NB4 (cell line): Measurements from ENCODE around the gene SLC34A1.

Source experiments
- DNase-seq: peaks from one replicate; pipeline ENCODE4 v3.0.0; 2010; ENCODE audit warnings: low read depth
- H3K4me3 ChIP-seq: one replicate; pipeline ENCODE4 v1.5.1; 2011; ENCODE audit warnings: mild to moderate bottlenecking, low read depth, low read length, moderate library complexity
- MYC ChIP-seq: IDR thresholded peaks from 2 replicates; pipeline ENCODE4 v1.6.1; 2011; ENCODE audit warnings: low read depth, low read length
- POLR2A ChIP-seq: IDR thresholded peaks from 2 replicates; pipeline ENCODE4 v1.6.1; 2011; ENCODE audit warnings: mild to moderate bottlenecking; ENCODE audit not compliant: insufficient read length; ENCODE audit errors: extremely low read depth
- TF ChIP-seq, protein P1 (sequence below): IDR thresholded peaks from one replicate; pipeline ENCODE4 v1.5.1; 2012; ENCODE audit warnings: low read depth, low read length
- TF ChIP-seq, protein P2 (sequence below): IDR thresholded peaks from 2 replicates; pipeline ENCODE4 v1.6.1; 2011; ENCODE audit warnings: low read depth, low read length

The SLC34A1 gene

GRCh38 chr5:177383181-177383580 is 1.1 kb upstream of the SLC34A1 start:
- no peak overlapping the region for H3K4me3 ChIP-seq
- TF ChIP-seq, protein P1, sequence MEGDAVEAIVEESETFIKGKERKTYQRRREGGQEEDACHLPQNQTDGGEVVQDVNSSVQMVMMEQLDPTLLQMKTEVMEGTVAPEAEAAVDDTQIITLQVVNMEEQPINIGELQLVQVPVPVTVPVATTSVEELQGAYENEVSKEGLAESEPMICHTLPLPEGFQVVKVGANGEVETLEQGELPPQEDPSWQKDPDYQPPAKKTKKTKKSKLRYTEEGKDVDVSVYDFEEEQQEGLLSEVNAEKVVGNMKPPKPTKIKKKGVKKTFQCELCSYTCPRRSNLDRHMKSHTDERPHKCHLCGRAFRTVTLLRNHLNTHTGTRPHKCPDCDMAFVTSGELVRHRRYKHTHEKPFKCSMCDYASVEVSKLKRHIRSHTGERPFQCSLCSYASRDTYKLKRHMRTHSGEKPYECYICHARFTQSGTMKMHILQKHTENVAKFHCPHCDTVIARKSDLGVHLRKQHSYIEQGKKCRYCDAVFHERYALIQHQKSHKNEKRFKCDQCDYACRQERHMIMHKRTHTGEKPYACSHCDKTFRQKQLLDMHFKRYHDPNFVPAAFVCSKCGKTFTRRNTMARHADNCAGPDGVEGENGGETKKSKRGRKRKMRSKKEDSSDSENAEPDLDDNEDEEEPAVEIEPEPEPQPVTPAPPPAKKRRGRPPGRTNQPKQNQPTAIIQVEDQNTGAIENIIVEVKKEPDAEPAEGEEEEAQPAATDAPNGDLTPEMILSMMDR = no peak
- no peak for TF ChIP-seq POLR2A
- TF ChIP-seq, protein P2, sequence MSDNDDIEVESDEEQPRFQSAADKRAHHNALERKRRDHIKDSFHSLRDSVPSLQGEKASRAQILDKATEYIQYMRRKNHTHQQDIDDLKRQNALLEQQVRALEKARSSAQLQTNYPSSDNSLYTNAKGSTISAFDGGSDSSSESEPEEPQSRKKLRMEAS = no peak
- no peak for DNase-seq

DNA sequence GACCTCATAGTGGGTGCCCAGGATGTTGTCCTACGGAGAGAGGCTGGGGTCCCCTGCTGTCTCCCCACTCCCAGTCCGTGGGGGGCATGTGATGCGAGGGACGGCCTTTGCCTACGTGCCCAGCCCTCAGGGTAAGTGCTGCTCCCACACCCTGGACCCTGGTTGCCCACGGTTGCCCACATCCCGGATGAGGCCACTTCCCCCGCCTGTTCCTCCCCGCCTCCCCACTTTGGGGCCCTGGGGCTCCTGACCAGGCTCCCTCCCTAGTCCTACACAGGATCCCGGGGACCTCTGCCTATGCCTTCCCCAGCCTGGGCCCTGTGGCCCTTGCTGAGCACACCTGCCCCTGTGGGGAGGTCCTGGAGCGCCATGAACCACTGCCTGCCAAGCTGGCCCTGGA is 1.5 kb downstream of the SLC34A1 start:
- no peak overlapping the region for H3K4me3 ChIP-seq
- no peak for DNase-seq
- TF ChIP-seq POLR2A (no peak), MYC (no peak)
- TF ChIP-seq, protein P2 = no peak
- TF ChIP-seq, protein P1 = no peak

DNA sequence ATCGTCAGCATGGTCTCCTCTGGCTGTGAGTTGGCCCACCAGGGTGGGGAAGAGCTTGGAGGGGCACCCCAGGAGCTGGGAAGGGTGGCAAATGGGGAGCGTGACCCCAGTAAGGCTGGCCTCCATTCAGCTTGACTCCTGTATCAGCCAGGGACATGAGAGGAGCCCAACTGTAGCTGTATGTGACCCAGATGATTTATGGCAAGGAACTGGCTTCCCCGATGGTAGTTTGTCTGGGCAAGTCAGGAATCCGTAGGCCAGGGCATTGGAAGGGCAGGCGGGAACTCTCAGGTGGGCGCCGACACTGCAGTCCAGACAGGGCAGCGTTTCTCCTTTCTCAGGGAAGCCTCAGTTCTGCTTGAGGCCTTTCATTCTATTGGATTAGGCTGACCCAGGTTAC is 2.3 kb downstream of the SLC34A1 start:
- no peak for TF ChIP-seq POLR2A
- TF ChIP-seq MYC = no peak
- TF ChIP-seq, protein P2 = no peak
- TF ChIP-seq, protein P1 = no peak
- no peak overlapping the region for H3K4me3 ChIP-seq
- DNase-seq = no peak

GRCh38 chr5:177387405-177387804 is 3.2 kb downstream of the SLC34A1 start:
- TF ChIP-seq MYC (no peak), POLR2A (no peak)
- TF ChIP-seq, protein P2 = no peak
- TF ChIP-seq, protein P1 = no peak
- DNase-seq = no peak

DNA sequence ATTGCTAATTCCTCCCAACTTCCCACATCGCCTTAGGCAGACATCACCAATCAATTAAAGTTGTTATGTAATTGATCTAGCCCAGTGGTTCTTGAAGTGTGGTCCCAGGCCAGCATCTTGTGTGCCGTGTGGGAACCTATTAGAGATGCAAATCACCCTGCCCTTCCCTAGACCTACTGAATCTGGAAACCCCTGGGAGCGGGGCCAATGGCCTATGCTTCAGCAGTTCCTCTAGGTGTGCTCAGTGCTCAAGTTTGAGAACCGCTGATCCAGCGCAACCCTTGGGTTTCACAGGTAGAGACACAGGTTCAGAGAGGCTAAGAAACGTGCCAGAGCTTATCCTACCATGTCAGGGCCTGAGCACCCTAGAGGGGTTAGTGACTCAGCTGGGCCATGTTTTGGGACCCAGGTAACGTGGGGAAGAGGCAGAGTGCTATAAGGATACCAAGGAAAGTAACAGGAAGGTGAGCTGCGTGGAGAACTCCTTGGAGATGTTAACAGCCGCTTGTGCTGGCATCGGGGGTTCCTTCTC is 4.4 kb downstream of the SLC34A1 start:
- DNase-seq = no peak
- TF ChIP-seq, protein P1 = no peak
- TF ChIP-seq MYC (no peak), POLR2A (no peak)
- TF ChIP-seq, protein P2 = no peak
- no peak overlapping the region for H3K4me3 ChIP-seq

More at GRCh38 chr5:177387405-177387804, 3.2 kb downstream of the SLC34A1 start:
- H3K4me3 ChIP-seq = no peak overlapping the region
